K562 (cell line): ENCODE results near the gene LPIN1. TPM values are rescaled to one million over a fixed set of nuclear protein-coding genes. Genes with fewer than 3 reads are reported as not detected.

Experiments used
- SLC30A9 ChIP-seq: fragments of 250-450 bp; sonication (Bioruptor Pico); IDR thresholded peaks from 2 replicates; pipeline ENCODE4 v1.8.0; 2022; ENCODE audit warnings: mild to moderate bottlenecking, moderate library complexity
- polyA plus RNA-seq, 8 experiments: library from polyadenylated mRNA; depleted of rRNA in 4 of 8; stranded (reverse) in 5 of 8; unstranded in 3 of 8; fragments of >200 nt; fragmentation: Nextera tagmentation in 2 of 8; fragmentation: Illumina TruSeq in 1 of 8; extraction: Ambion mirVana in 2 of 8; extraction: Trizol in 1 of 8; gene quantifications; 2 replicates each; pipeline versions ENCODE4 v1.2.1 to v1.2.3, GENCODE V29; 2011 to 2014; ENCODE audit warnings: inconsistent platforms in 1 of 8, missing spikeins in 1 of 8
- total RNA-seq, 7 experiments: library from RNA; depleted of rRNA in 6 of 7; stranded (reverse); fragments of >200 nt in 6 of 7; fragmentation: Illumina TruSeq in 2 of 7; extraction: Trizol in 2 of 7; gene quantifications; 2 replicates each; pipeline versions ENCODE4 v1.2.1 to v1.2.3, GENCODE V29; 2011 to 2021; ENCODE audit warnings: low replicate concordance in 1 of 7
- TF ChIP-seq, protein P1 (sequence below), 2 experiments: fragments of 450-650 bp; formaldehyde crosslinking in 1 of 2; IDR thresholded peaks; 2 replicates each; pipeline versions ENCODE4 v1.4.0 to v1.6.1; 2014 to 2020; ENCODE audit warnings: mild to moderate bottlenecking in 2 of 2, borderline replicate concordance in 1 of 2, low read depth in 1 of 2

LPIN1 gene
- total and polyA plus RNA-seq, 9 of the 15 experiments (the other 6 are each of a cell fraction or from before 2014, with no cell fraction given): 9.2 to 84.0 (median 27.8) TPM

DNA sequence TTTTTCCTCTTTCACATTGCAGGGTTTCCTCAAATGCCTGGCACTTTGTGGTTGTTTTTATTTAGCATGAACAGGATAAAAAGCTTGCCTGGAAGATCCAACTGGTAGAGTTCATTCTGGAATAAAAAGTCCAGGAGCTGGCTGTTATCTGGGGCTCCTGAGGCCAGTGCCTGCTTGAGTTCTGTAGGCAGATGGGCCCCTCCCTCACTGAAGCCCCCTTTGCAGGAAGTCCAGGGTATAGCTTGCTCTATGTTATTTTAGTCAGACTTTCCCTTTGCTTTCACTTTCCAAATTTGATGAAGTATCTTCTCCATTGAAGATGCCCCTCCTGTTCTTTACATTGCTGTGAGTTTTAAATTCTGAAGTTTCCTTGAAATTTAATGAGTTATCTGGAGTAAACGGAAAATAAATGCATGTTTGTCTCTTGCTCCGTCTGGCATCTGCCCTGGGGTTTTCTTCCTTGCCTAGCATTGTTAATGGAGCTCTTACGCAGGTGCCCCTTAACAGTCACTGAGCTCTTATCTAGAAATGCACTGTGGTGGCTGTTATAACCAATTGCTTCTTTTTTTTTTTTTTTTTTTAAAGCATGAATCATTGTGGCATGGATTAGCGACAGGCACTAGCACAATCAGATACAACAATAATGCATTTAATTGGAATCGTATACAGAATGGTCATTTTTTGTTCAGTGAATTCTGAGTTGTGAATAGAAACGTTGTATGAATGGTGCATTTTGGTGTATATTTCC lies 27.0 kb upstream of the LPIN1 start (continued):
- TF ChIP-seq, protein P1, sequence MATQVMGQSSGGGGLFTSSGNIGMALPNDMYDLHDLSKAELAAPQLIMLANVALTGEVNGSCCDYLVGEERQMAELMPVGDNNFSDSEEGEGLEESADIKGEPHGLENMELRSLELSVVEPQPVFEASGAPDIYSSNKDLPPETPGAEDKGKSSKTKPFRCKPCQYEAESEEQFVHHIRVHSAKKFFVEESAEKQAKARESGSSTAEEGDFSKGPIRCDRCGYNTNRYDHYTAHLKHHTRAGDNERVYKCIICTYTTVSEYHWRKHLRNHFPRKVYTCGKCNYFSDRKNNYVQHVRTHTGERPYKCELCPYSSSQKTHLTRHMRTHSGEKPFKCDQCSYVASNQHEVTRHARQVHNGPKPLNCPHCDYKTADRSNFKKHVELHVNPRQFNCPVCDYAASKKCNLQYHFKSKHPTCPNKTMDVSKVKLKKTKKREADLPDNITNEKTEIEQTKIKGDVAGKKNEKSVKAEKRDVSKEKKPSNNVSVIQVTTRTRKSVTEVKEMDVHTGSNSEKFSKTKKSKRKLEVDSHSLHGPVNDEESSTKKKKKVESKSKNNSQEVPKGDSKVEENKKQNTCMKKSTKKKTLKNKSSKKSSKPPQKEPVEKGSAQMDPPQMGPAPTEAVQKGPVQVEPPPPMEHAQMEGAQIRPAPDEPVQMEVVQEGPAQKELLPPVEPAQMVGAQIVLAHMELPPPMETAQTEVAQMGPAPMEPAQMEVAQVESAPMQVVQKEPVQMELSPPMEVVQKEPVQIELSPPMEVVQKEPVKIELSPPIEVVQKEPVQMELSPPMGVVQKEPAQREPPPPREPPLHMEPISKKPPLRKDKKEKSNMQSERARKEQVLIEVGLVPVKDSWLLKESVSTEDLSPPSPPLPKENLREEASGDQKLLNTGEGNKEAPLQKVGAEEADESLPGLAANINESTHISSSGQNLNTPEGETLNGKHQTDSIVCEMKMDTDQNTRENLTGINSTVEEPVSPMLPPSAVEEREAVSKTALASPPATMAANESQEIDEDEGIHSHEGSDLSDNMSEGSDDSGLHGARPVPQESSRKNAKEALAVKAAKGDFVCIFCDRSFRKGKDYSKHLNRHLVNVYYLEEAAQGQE (IDR thresholded peaks at IDR 0.05; ENCODE audit: borderline replicate concordance): no peak
- TF ChIP-seq, protein P1 (CRISPR knock-in tag; IDR thresholded peaks at IDR 0.05; ENCODE audit: low read depth): no peak
- TF ChIP-seq SLC30A9 (CRISPR knock-in tag): no peak
- TF ChIP-seq, all 486 proteins: peak for 19
